SK-N-SH (cell line): ENCODE measurements around the gene GNS. TPM values are rescaled to one million over a fixed set of nuclear protein-coding genes. Genes with fewer than 3 reads are reported as not detected.
A peak's percentile ranks its signal among the peaks of the same experiment; 100 is the strongest.

Experiments
- CTCF ChIA-PET: fragments of 300-600, 350-600 bp; formaldehyde crosslinking; extraction: SDS; loops from one replicate; lab custom pipeline; 2021; lab: Yijun Ruan, JAX
- POLR2A ChIA-PET: fragments of 350-600 bp; sonication (Branson Sonifier 250); formaldehyde crosslinking; extraction: SDS; loops from one replicate; lab custom pipeline; 2020; ENCODE audit warnings: antibody characterized with exemption, inconsistent platforms; lab: Yijun Ruan, JAX
- DNase-seq: peaks from one replicate; pipeline ENCODE4 v3.0.0; 2012
- H2AFZ ChIP-seq: fragments of 200-600 bp; sonication (generic); 2 replicates; pipeline ENCODE4 v1.8.1; 2016; ENCODE audit warnings: antibody characterized with exemption, mild to moderate bottlenecking, low read depth
- H3F3A ChIP-seq: fragments of 200-600 bp; sonication (generic); replicated peaks from 2 replicates; pipeline ENCODE3; 2016; ENCODE audit warnings: antibody characterized with exemption, mild to moderate bottlenecking; ENCODE audit not compliant: insufficient read depth
- H3K27ac ChIP-seq, 2 experiments: fragments of 200-500 bp in 1 of 2; fragments of 200-600 bp in 1 of 2; sonication (Bioruptor generic) in 1 of 2; sonication (generic), shearing (Covaris generic) in 1 of 2; 2 replicates each; pipeline versions ENCODE4 v1.5.1 to v1.6.1; 2014 to 2016; ENCODE audit warnings: low read depth in 2 of 2, inconsistent platforms in 1 of 2, low read length in 1 of 2, mild to moderate bottlenecking in 1 of 2, mixed read lengths in 1 of 2
- H3K27me3 ChIP-seq: fragments of 200-600 bp; sonication (generic), shearing (Covaris generic); 2 replicates; pipeline ENCODE4 v1.6.1; 2016; ENCODE audit warnings: mixed run types; ENCODE audit not compliant: insufficient read depth
- H3K36me3 ChIP-seq, 2 experiments: fragments of 200-500 bp in 1 of 2; fragments of 200-600 bp in 1 of 2; sonication (Bioruptor generic) in 1 of 2; sonication (generic) in 1 of 2; replicated peaks in 1 of 2; 2 replicates each; pipeline versions ENCODE3 to v1.5.1; 2014 to 2016; ENCODE audit warnings: low read length in 1 of 2, mild to moderate bottlenecking in 1 of 2; ENCODE audit not compliant: insufficient read depth in 2 of 2, control insufficient read depth in 1 of 2
- H3K4me1 ChIP-seq, 2 experiments: fragments of 200-500 bp in 1 of 2; fragments of 200-600 bp in 1 of 2; sonication (Bioruptor generic) in 1 of 2; sonication (generic), shearing (Covaris generic) in 1 of 2; 2 replicates each; pipeline versions ENCODE4 v1.5.1 to v1.6.1; 2014 to 2016; ENCODE audit warnings: low read depth in 1 of 2, low read length in 1 of 2, mixed run types in 1 of 2; ENCODE audit not compliant: insufficient read depth in 2 of 2, control insufficient read depth in 1 of 2
- H3K4me2 ChIP-seq: fragments of 200-600 bp; sonication (generic), shearing (Covaris generic); 2 replicates; pipeline ENCODE4 v1.6.1; 2017; ENCODE audit warnings: mixed run types
- H3K4me3 ChIP-seq, 2 experiments: fragments of 200-500 bp in 1 of 2; fragments of 200-600 bp in 1 of 2; sonication (Bioruptor generic) in 1 of 2; sonication (generic), shearing (Covaris generic) in 1 of 2; 2 replicates each; pipeline versions ENCODE4 v1.5.1 to v1.8.1; 2014 to 2016; ENCODE audit warnings: low read depth in 2 of 2, inconsistent platforms in 1 of 2, low read length in 1 of 2, mild to moderate bottlenecking in 1 of 2, mixed read lengths in 1 of 2, moderate library complexity in 1 of 2
- H3K79me2 ChIP-seq: fragments of 200-600 bp; sonication (generic); 2 replicates; pipeline ENCODE4 v1.8.1; 2017; ENCODE audit warnings: mild to moderate bottlenecking; ENCODE audit not compliant: insufficient read depth
- H3K9ac ChIP-seq: fragments of 200-600 bp; sonication (generic); 2 replicates; pipeline ENCODE4 v1.6.1; 2017; ENCODE audit warnings: mixed run types
- H3K9me2 ChIP-seq: fragments of 200-600 bp; sonication (generic); 2 replicates; pipeline ENCODE4 v1.6.1; 2017; ENCODE audit warnings: mixed run types
- H3K9me3 ChIP-seq: fragments of 200-600 bp; sonication (generic); 2 replicates; pipeline ENCODE4 v1.6.1; 2017; ENCODE audit warnings: mixed run types, mild to moderate bottlenecking, moderate library complexity
- H4K20me1 ChIP-seq: fragments of 200-600 bp; sonication (generic); 2 replicates; pipeline ENCODE4 v1.6.1; 2017; ENCODE audit warnings: mild to moderate bottlenecking, mixed run types; ENCODE audit not compliant: insufficient read depth
- EP300 ChIP-seq, 2 experiments: IDR thresholded peaks; 2 replicates each; pipeline versions ENCODE4 v1.4.0 to v1.6.1; 2012; ENCODE audit warnings: borderline replicate concordance in 1 of 2, low read depth in 1 of 2, low read length in 1 of 2
- FOXM1 ChIP-seq: IDR thresholded peaks from 2 replicates; pipeline ENCODE4 v1.4.0; 2012; ENCODE audit warnings: low read depth, mild to moderate bottlenecking
- GABPA ChIP-seq: IDR thresholded peaks from 2 replicates; pipeline ENCODE4 v1.4.0; 2012; ENCODE audit warnings: low read depth, mild to moderate bottlenecking
- GATA2 ChIP-seq: sonication (generic); formaldehyde crosslinking; IDR thresholded peaks from 2 replicates; pipeline ENCODE4 v1.5.0; 2020; ENCODE audit warnings: mild to moderate bottlenecking, missing genetic modification reagents
- JUND ChIP-seq: IDR thresholded peaks from 2 replicates; pipeline ENCODE4 v1.4.0; 2012
- MAX ChIP-seq: IDR thresholded peaks from 2 replicates; pipeline ENCODE4 v1.4.0; 2012; ENCODE audit warnings: low read depth
- MEF2A ChIP-seq: IDR thresholded peaks from 2 replicates; pipeline ENCODE4 v1.4.0; 2012; ENCODE audit warnings: low read depth, borderline replicate concordance
- POLR2AphosphoS5 ChIP-seq: IDR thresholded peaks from 2 replicates; pipeline ENCODE4 v1.6.1; 2012; ENCODE audit warnings: low read depth, low read length
- RCOR1 ChIP-seq: fragments of 150-350 bp; IDR thresholded peaks from 2 replicates; pipeline ENCODE4 v1.6.1; 2017; ENCODE audit warnings: antibody characterized with exemption, low read length
- RXRA ChIP-seq: IDR thresholded peaks from 2 replicates; pipeline ENCODE4 v1.4.0; 2012; ENCODE audit warnings: low read depth, mild to moderate bottlenecking, borderline replicate concordance
- SIN3A ChIP-seq: IDR thresholded peaks from 2 replicates; pipeline ENCODE4 v1.6.1; 2012; ENCODE audit warnings: low read depth, mild to moderate bottlenecking, low read length, moderate library complexity, borderline replicate concordance
- SMC3 ChIP-seq: IDR thresholded peaks from 2 replicates; pipeline ENCODE4 v1.6.1; 2012; ENCODE audit warnings: low read depth, low read length, improper control_type of control experiment
- TAF1 ChIP-seq: IDR thresholded peaks from 2 replicates; pipeline ENCODE4 v1.6.1; 2012; ENCODE audit warnings: low read depth, mild to moderate bottlenecking, low read length, moderate library complexity, borderline replicate concordance
- TCF12 ChIP-seq: IDR thresholded peaks from 2 replicates; pipeline ENCODE4 v1.4.0; 2012
- TEAD4 ChIP-seq: IDR thresholded peaks from 2 replicates; pipeline ENCODE4 v1.4.0; 2012; ENCODE audit warnings: mild to moderate bottlenecking, borderline replicate concordance; ENCODE audit not compliant: insufficient read depth
- USF1 ChIP-seq: IDR thresholded peaks from 2 replicates; pipeline ENCODE4 v1.4.0; 2012; ENCODE audit warnings: low read depth, borderline replicate concordance
- USF2 ChIP-seq: fragments of 150-350 bp; IDR thresholded peaks from 2 replicates; pipeline ENCODE4 v1.6.1; 2017; ENCODE audit warnings: antibody characterized with exemption, low read length, low read depth, borderline replicate concordance
- YY1 ChIP-seq: IDR thresholded peaks from 2 replicates; pipeline ENCODE4 v1.4.0; 2012; ENCODE audit warnings: low read depth, mild to moderate bottlenecking
- polyA plus RNA-seq, 3 experiments: library from polyadenylated mRNA; depleted of rRNA; stranded (reverse); fragments of >200 nt; gene quantifications; 2 replicates each; pipeline ENCODE4 v1.2.3, GENCODE V29; 2012

Gene GNS
- polyA plus RNA-seq, 1 of the 3 experiments (the other 2 are of a cell fraction), result 74.8 TPM

GRCh38 chr12:64752032-64752431 lies 7.2 kb downstream of the GNS start:
- Histone ChIP-seq H3K36me3 (peaks cover 10 to 29% of the 10 kb centered on the region in 2 experiments), H3K27me3 (no peaks in the 10 kb centered on the region), H3K79me2 (peaks cover 32% of the 10 kb centered on the region), H3K9me2 (no peaks in the 10 kb centered on the region), H3F3A (peaks cover 32% of the 10 kb centered on the region), H3K27ac (no peak overlapping the region), H3K9me3 (no peaks in the 10 kb centered on the region), H3K9ac (no peak overlapping the region), H2AFZ (no peak overlapping the region), H3K4me2 (peak overlapping the region; percentile 54; the same call in 1 of the 2 replicates), H4K20me1 (no peaks in the 10 kb centered on the region), H3K4me1 (peaks cover 0 to 8% of the 10 kb centered on the region in 2 experiments; a peak in 1 of 4 replicates), H3K4me3 (no peak overlapping the region)
- TF ChIP-seq TAF1, result no peak
- no peak for TF ChIP-seq RXRA
- TF ChIP-seq USF1, result no peak
- TF ChIP-seq GATA2, result no peak
- TF ChIP-seq RCOR1, result no peak
- TF ChIP-seq TCF12, result no peak
- no peak for TF ChIP-seq USF2
- TF ChIP-seq SMC3, result no peak
- no peak for TF ChIP-seq TEAD4
- TF ChIP-seq POLR2AphosphoS5, result no peak
- no peak for TF ChIP-seq MEF2A
- TF ChIP-seq FOXM1, result no peak
- no peak for TF ChIP-seq SIN3A
- TF ChIP-seq GABPA, result no peak
- no peak for TF ChIP-seq EP300 (IDR thresholded peaks at IDR 0.05; ENCODE audit: borderline replicate concordance in 1 of 2, low read depth in 1 of 2, low read length in 1 of 2)
- no peak for TF ChIP-seq JUND
- no peak for TF ChIP-seq YY1
- no peak for TF ChIP-seq MAX
- DNase-seq, result no peak
- ChIA-PET CTCF (interaction anchor here (1.0 to 1.2 kb wide), 2 partner anchors 12 to 31 kb away, joined by 3 read pairs; no protein-coding TSS in a partner anchor), POLR2A (no interaction called here)
